ENCODE measurements around the gene LTBP1. TPM values are rescaled to one million over a fixed set of nuclear protein-coding genes. Genes with fewer than 3 reads are reported as not detected.

LTBP1 gene
- total RNA-seq, 1 experiment from 2014 or later = 28.5 TPM

- no peak overlapping the region; a peak in 1 of 7 replicates for H3K27ac Mint-ChIP-seq
- Histone ChIP-seq H4K91ac (ENCODE audit: insufficient read length, low read depth, low read length) (no peak overlapping the region), H2BK12ac (ENCODE audit: insufficient read length, low read depth, low read length) (no peak overlapping the region), H3K4me1 (ENCODE audit: insufficient read depth, low read length) (peaks cover 13% of the 10 kb centered on the region), H3K56ac (ENCODE audit: insufficient read length, low read depth, low read length) (no peak overlapping the region), H4K8ac (replicated peaks; ENCODE audit: insufficient read length, low read depth, low read length) (no peak overlapping the region), H3K23ac (ENCODE audit: insufficient read length, low read depth, low read length) (no peak overlapping the region), H3K27me3 (ENCODE audit: insufficient read depth, low read length) (no peaks in the 10 kb centered on the region), H3K79me1 (ENCODE audit: insufficient read depth, low read depth, low read length, poor library complexity, severe bottlenecking) (no peaks in the 10 kb centered on the region), H3K27ac (ENCODE audit: insufficient read length, low read depth, low read length) (no peak overlapping the region), H2AK5ac (ENCODE audit: insufficient read length, low read length) (no peak overlapping the region), H3K4me2 (ENCODE audit: insufficient read depth, insufficient read length, low read length) (no peak overlapping the region), H4K5ac (ENCODE audit: insufficient read length, low read depth, low read length) (no peak overlapping the region), H3K9ac (ENCODE audit: extremely low read depth, insufficient read length, low read length) (no peak overlapping the region), H2BK15ac (ENCODE audit: low read depth, low read length) (no peak overlapping the region), H3K23me2 (ENCODE audit: insufficient read length, low read depth, low read length, poor library complexity, severe bottlenecking) (no peaks in the 10 kb centered on the region), H2AFZ (ENCODE audit: low read length) (no peak overlapping the region), H2BK5ac (ENCODE audit: insufficient read length, low read length) (no peak overlapping the region), H3K9me3 (ENCODE audit: control insufficient read depth, low read depth, low read length) (no peaks in the 10 kb centered on the region), H2BK120ac (ENCODE audit: low read depth, low read length, poor library complexity, severe bottlenecking) (no peak overlapping the region), H2BK20ac (ENCODE audit: low read depth, low read length, poor library complexity, severe bottlenecking) (no peak overlapping the region), H3K4ac (ENCODE audit: low read depth, low read length) (no peak overlapping the region), H4K20me1 (ENCODE audit: control insufficient read depth, insufficient read depth, insufficient read length) (no peaks in the 10 kb centered on the region), H3K79me2 (ENCODE audit: insufficient read depth, low read length) (no peaks in the 10 kb centered on the region), H3K14ac (ENCODE audit: insufficient read depth, low read length) (no peak overlapping the region), H3K18ac (ENCODE audit: insufficient read length, low read depth, low read length) (no peak overlapping the region), H3T11ph (ENCODE audit: low read length) (no peak overlapping the region)
- DNase-seq = no peak
- H3K9me3 Mint-ChIP-seq = no peaks in the 10 kb centered on the region
- no peak overlapping the region for H3K4me3 Mint-ChIP-seq
- no peak for TF ChIP-seq CTCF (conservative IDR thresholded peaks at IDR 0.05)
- no peaks in the 10 kb centered on the region for H3K27me3 Mint-ChIP-seq (ENCODE audit: low read depth)
- H3K36me3 Mint-ChIP-seq (ENCODE audit: insufficient read depth in 1 of 3, low read depth in 3 of 3) = no peaks in the 10 kb centered on the region; a peak in 2 of 7 replicates
- WGBS (ENCODE audit: extremely low coverage, insufficient read length, low lambda C conversion rate) = no CpG with 5 or more reads among the region's 11 CpGs
- H3K4me1 Mint-ChIP-seq = peaks cover 46 to 47% of the 10 kb centered on the region in 2 experiments
Observed at GRCh38 chr2:32932825-32933755, 13.7 kb upstream of the LTBP1 start.
